Measurements from ENCODE around the gene LRRC25. TPM values are rescaled to one million over a fixed set of nuclear protein-coding genes. Genes with fewer than 3 reads are reported as not detected.
"Not testable (repeated sequence)": the region's sequence is repeated elsewhere in the genome, so short reads cannot be mapped to it uniquely, and the experiment has no call there.

The LRRC25 gene
- total RNA-seq, 1 experiment from 2014 or later, result not detected

- Histone ChIP-seq H3K27me3 (ENCODE audit: low read length) (no peaks in the 10 kb centered on the region), H3K79me2 (ENCODE audit: low read length) (no peaks in the 10 kb centered on the region), H2AFZ (ENCODE audit: low read length) (no peak overlapping the region), H3F3A (ENCODE audit: low read length, unreplicated experiment) (no peaks in the 10 kb centered on the region), H3K36me3 (ENCODE audit: low read depth, low read length) (no peaks in the 10 kb centered on the region), H3K9me3 (ENCODE audit: low read length) (no peaks in the 10 kb centered on the region), H3K4me1 (ENCODE audit: insufficient read depth, low read length) (peaks cover 19% of the 10 kb centered on the region), H3K9me2 (replicated peaks; ENCODE audit: low read length) (no peaks in the 10 kb centered on the region), H3K9ac (ENCODE audit: low read length) (no peak overlapping the region), H3K27ac (ENCODE audit: low read length) (no peak overlapping the region), H3K4me3 (ENCODE audit: low read length) (no peak overlapping the region), H4K20me1 (ENCODE audit: low read length) (no peaks in the 10 kb centered on the region), H3K4me2 (ENCODE audit: low read length) (no peak overlapping the region)
- no TSS peak for BruUV-seq (replicated peaks)
- DNase-seq (no peak), ATAC-seq (no peak)
- POLR2A ChIA-PET (ENCODE audit: unreplicated experiment), result no interaction called here
- CTCF ChIA-PET, result interaction anchor here (0.7 kb wide), 1 partner anchor 154 kb away, joined by 5 read pairs; no protein-coding TSS in a partner anchor
- intact Hi-C loops (cut with micrococcal nuclease), result no loop called here
- no peak for TF ChIP-seq EZH2 (IDR thresholded peaks at IDR 0.05; ENCODE audit: low read length, unreplicated experiment)
- TF ChIP-seq CTCF (conservative IDR thresholded peaks at IDR 0.05; ENCODE audit: low read depth, low read length), result no peak
- no peak for TF ChIP-seq EZH2phosphoT487 (IDR thresholded peaks at IDR 0.05; ENCODE audit: borderline replicate concordance, low read length)
These were observed 34.4 kb downstream of the LRRC25 start for GRCh38 chr19:18362934-18363542.

DNA sequence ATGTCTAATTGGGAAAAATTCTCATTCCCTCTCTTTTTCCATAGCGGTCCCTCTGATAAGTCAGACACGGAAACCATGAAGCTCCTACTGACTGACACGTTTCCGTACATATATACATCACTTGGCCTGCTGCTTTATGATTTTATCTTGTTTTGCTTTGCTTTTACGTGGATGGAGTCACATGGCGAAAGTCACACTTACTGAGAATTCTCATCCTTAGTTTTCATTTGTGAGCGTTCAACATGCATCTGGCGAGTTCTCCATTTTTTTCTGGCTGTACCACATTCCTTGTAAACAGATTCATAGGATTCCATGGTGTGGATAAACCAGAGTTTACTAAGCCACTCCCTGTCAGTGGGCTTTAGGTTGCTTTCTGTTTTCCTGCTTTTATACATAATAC lies 35.8 kb downstream of the LRRC25 start:
- Histone ChIP-seq H3K36me3 (ENCODE audit: low read depth, low read length) (no peaks in the 10 kb centered on the region), H3F3A (ENCODE audit: low read length, unreplicated experiment) (no peaks in the 10 kb centered on the region), H3K27me3 (ENCODE audit: low read length) (no peaks in the 10 kb centered on the region), H3K79me2 (ENCODE audit: low read length) (no peaks in the 10 kb centered on the region), H4K20me1 (ENCODE audit: low read length) (no peaks in the 10 kb centered on the region), H2AFZ (ENCODE audit: low read length) (no peak overlapping the region), H3K9ac (ENCODE audit: low read length) (no peak overlapping the region), H3K9me2 (replicated peaks; ENCODE audit: low read length) (no peaks in the 10 kb centered on the region), H3K9me3 (ENCODE audit: low read length) (no peaks in the 10 kb centered on the region), H3K27ac (ENCODE audit: low read length) (no peak overlapping the region), H3K4me2 (ENCODE audit: low read length) (no peak overlapping the region), H3K4me1 (ENCODE audit: insufficient read depth, low read length) (peaks cover 19% of the 10 kb centered on the region), H3K4me3 (ENCODE audit: low read length) (no peak overlapping the region)
- DNase-seq, result no peak
- intact Hi-C loops (cut with micrococcal nuclease), result no loop called here
- ATAC-seq, result no peak
- no TSS peak for BruUV-seq (replicated peaks)
- TF ChIP-seq EZH2 (IDR thresholded peaks at IDR 0.05; ENCODE audit: low read length, unreplicated experiment), result no peak
- no peak for TF ChIP-seq EZH2phosphoT487 (IDR thresholded peaks at IDR 0.05; ENCODE audit: borderline replicate concordance, low read length)
- TF ChIP-seq CTCF (conservative IDR thresholded peaks at IDR 0.05; ENCODE audit: low read depth, low read length), result no peak
- ChIA-PET POLR2A (ENCODE audit: unreplicated experiment) (no interaction called here), CTCF (no interaction called here)

- H3K9me3 ChIP-seq (ENCODE audit: low read length), result no peaks in the 10 kb centered on the region
- no peaks in the 10 kb centered on the region for H3K79me2 ChIP-seq (ENCODE audit: low read length)
- DNase-seq (no peak), ATAC-seq (no peak)
- no TSS peak for BruUV-seq (replicated peaks)
- H3K4me2 ChIP-seq (ENCODE audit: low read length), result no peak overlapping the region
- no peaks in the 10 kb centered on the region for H3F3A ChIP-seq (ENCODE audit: low read length, unreplicated experiment)
- no peak overlapping the region for H3K9ac ChIP-seq (ENCODE audit: low read length)
- intact Hi-C loops (cut with micrococcal nuclease), result no loop called here
- H2AFZ ChIP-seq (ENCODE audit: low read length), result no peak overlapping the region
- no peaks in the 10 kb centered on the region for H3K9me2 ChIP-seq (replicated peaks; ENCODE audit: low read length)
- H4K20me1 ChIP-seq (ENCODE audit: low read length), result no peaks in the 10 kb centered on the region
- CTCF ChIA-PET, result interaction anchor here (0.6 kb wide), 1 partner anchor 29 kb away, joined by 4 read pairs; the partner anchor contains the start of gene GDF15
- no peaks in the 10 kb centered on the region for H3K4me1 ChIP-seq (ENCODE audit: insufficient read depth, low read length)
- no peak overlapping the region for H3K27ac ChIP-seq (ENCODE audit: low read length)
- POLR2A ChIA-PET (ENCODE audit: unreplicated experiment), result no interaction called here
- TF ChIP-seq EZH2phosphoT487 (IDR thresholded peaks at IDR 0.05; ENCODE audit: borderline replicate concordance, low read length) (no peak), CTCF (conservative IDR thresholded peaks at IDR 0.05; ENCODE audit: low read depth, low read length) (no peak), EZH2 (IDR thresholded peaks at IDR 0.05; ENCODE audit: low read length, unreplicated experiment) (no peak)
- H3K36me3 ChIP-seq (ENCODE audit: low read depth, low read length), result no peaks in the 10 kb centered on the region
- no peak overlapping the region for H3K4me3 ChIP-seq (ENCODE audit: low read length)
- no peaks in the 10 kb centered on the region for H3K27me3 ChIP-seq (ENCODE audit: low read length)
These were observed 40.4 kb downstream of the LRRC25 start for GRCh38 chr19:18357041-18357440.

DNA sequence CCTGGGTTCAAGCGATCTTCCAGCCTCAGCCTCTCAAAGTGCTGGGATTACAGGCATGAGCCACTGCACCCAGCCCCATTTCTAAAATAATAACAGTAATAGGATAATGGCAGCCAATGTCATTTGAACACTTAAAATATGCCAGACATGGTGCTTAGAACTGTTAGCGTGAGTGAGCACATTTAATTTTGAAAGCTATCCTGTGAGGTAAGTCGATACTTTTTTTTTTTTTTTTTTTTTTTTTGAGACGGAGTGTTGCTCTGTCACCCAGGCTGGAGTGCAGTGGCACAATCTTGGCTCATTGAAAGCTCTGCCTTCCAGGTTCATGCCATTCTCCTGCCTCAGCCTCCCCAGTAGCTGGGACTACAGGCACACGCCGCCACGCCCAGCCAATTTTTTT lies 42.7 kb downstream of the LRRC25 start:
- intact Hi-C loops (cut with micrococcal nuclease); H3K4me3 ChIP-seq (ENCODE audit: low read length); POLR2A ChIA-PET (ENCODE audit: unreplicated experiment); DNase-seq; H3K4me2 ChIP-seq (ENCODE audit: low read length); H3K9ac ChIP-seq (ENCODE audit: low read length); H3K9me2 ChIP-seq (replicated peaks; ENCODE audit: low read length); H3K4me1 ChIP-seq (ENCODE audit: insufficient read depth, low read length); BruUV-seq (replicated peaks); H3K79me2 ChIP-seq (ENCODE audit: low read length); H3F3A ChIP-seq (ENCODE audit: low read length, unreplicated experiment); H3K27ac ChIP-seq (ENCODE audit: low read length); H3K36me3 ChIP-seq (ENCODE audit: low read depth, low read length); H3K9me3 ChIP-seq (ENCODE audit: low read length); H4K20me1 ChIP-seq (ENCODE audit: low read length); ATAC-seq; H3K27me3 ChIP-seq (ENCODE audit: low read length); H2AFZ ChIP-seq (ENCODE audit: low read length); CTCF ChIA-PET: not testable (repeated sequence)
